ENCODE results near the gene OGFR. TPM values are rescaled to one million over a fixed set of nuclear protein-coding genes. Genes with fewer than 3 reads are reported as not detected.

The OGFR gene
- total RNA-seq, 1 donor from 2014 or later = 52.7 TPM

DNA sequence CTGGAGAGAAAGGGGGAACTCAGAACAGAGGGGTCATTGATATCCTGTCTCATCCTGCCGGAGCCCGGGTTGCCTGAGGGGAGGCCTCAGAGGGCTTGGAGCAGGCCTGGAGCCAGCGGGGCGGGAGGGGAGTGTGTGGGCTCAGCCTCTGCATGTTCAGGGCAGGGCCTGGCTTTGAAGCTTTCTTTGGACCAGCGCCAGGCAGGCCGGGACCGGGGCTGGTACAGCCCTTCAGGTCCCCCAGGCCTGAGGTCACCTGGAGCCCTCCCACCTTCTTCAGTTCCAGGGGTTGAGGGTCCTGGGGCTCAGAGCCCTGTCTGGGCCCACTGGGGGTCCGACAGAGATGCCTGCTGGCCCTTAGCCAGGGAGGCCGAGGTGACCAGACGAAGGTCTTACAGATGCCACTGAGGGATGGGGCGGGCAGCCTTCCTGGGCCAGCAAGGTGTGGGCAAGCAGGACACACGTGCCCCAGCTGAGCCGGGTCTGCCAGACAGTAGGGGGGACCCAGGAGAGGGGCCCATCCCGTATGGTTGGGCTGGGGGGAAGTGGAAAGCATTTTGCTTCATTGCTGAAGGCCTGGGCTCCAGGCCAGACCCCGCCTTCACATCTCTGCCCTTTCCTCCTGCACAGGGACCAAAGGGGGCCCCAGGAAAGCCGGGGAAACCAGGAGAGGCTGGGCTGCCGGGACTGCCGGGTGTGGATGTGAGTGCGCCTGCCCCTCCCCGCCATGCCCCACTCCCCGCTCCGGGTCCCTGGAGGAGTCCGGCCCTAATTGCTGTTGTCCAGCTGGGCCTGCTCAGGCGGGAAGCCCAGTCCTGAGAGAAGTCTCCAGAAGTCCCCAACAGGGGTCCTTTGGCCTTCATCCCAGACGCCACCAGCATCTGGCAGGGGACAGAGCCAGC is 14.2 kb downstream of the OGFR start:
- peak; percentile 90 for DNase-seq (ENCODE audit: low spot score)
- intact Hi-C loops (cut with DNase I) = no loop called here
- ATAC-seq = peak; percentile 82

DNA sequence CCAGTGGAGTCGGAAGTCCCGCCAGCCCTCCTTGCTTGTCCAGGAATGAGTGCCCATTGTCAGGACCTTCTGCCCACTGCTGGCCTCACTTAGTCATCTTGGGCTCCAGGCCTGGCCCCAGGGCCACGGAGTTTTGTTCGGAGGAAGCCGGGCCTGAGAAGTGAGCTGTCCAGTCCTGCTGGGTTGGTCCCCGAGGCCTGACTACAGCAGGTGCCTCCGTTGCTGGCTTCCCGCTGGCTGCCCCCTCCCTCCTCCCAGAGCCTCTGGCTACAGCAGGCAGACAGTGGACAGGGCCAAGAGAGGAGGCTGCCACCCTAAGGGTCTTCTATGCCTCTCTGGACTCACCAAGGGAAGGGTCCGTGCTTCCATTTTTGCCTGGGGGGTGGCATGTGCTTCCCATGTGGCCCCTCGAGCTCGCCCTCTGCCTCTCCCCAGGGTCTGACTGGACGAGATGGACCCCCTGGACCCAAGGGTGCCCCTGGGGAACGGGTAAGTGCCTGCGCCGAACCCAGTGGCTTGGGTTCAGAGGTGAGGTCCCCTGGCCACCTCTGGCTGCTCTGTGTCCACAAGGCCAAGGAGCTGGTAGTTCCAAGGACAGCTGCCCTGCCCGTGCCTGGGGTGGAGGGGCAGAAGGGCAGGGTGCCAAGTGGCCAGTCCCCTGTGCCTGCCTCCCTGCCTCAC is 15.0 kb downstream of the OGFR start:
- DNase-seq (ENCODE audit: low spot score) = no peak
- ATAC-seq = peak; percentile 10
- intact Hi-C loops (cut with DNase I) = no loop called here

- ATAC-seq = no peak
- intact Hi-C loops (cut with DNase I) = no loop called here
Observed at GRCh38 chr20:62820208-62820961, 15.8 kb downstream of the OGFR start.

GRCh38 chr20:62820962-62821725 is 16.5 kb downstream of the OGFR start:
- no peak for ATAC-seq
- DNase-seq (ENCODE audit: low spot score) = no peak

More at GRCh38 chr20:62820208-62820961, 15.8 kb downstream of the OGFR start:
- DNase-seq (ENCODE audit: low spot score) = no peak

GRCh38 chr20:62821726-62822210 is 17.1 kb downstream of the OGFR start:
- ATAC-seq (no peak), DNase-seq (ENCODE audit: low spot score) (no peak)
- intact Hi-C loops (cut with DNase I) = no loop called here

More at GRCh38 chr20:62820962-62821725, 16.5 kb downstream of the OGFR start:
- intact Hi-C loops (cut with DNase I) = no loop called here

- no peak for DNase-seq (ENCODE audit: low spot score)
- intact Hi-C loops (cut with DNase I) = no loop called here
- ATAC-seq = no peak
Observed at GRCh38 chr20:62822239-62822787, 17.7 kb downstream of the OGFR start.

DNA sequence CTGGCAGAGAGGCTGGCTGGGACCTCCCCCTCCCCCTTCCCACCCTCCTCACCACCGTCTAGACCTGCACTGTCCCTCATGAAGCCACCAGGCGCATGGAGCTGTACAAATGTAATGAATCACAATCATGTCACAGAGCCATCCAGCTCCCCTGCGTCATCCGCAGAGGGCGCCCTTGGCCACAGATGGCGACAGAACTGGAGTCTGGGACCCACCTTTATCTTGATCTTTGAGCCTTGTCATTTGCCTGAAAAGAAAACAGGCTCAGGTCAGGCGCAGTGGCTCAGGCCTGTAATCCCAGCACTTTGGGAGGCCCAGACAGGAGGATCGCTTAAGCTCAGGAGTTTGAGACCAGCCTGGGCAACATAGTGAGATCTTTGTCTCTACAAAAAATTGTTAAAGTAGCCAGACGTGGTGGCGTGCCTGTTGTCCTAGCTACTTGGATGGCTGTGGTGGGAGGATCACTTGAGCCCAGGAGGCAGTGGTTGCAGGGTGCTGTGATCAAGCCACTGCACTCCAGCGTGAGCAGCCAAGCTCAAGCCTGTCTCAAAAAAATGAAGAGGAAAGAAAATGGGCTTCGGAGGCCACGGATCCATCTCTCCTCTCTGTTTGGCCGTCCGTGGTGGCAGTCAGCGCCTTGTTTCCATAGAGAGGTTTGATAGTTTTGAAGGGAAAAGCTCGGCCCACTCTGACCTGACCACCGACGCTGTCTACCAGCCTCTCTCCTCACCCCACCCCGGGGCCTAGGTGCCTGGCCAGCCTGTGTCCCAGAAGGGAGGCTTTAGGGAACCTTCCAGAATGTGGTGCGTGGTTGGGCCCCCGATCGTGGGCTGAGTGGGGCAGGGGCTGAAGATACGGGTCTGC is 18.4 kb downstream of the OGFR start:
- no peak for ATAC-seq
- intact Hi-C loops (cut with DNase I) = no loop called here
- DNase-seq (ENCODE audit: low spot score) = no peak

DNA sequence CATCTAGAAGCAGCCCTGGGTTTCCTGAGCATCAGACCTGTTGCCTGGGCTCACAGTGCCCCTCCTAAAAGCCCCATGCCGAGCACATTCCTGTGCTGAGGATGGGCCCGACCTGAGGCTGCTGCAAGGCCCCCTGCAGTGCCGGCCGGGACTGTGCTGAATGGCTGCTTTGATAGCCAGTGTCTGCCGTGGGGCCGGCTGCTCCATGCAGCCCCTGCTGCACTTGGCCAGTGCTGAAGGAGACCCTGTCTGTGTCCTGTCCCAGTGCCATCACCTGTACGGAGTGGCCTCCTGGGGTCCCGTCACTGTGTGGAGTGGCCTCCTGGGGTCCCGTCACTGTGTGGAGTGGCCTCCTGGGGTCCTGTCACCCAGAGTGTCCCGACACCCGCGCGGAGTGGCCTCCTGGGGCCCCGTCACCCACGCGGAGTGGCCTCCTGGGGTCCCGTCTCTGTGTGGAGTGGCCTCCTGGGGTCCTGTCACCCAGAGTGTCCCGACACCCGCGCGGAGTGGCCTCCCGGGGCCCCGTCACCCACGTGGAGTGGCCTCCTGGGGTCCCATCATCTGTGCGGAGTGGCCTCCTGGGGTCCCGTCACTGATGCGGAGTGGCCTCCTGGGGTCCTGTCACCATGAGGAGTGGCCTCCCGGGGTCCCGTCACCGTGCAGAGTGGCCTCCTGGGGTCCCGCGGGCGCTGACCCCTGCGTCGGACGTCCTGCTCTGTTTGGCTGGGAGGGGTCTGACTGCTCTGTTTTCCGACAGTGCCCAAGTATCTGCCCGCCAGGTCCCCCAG is 19.2 kb downstream of the OGFR start:
- intact Hi-C loops (cut with DNase I) = no loop called here
- no peak for DNase-seq (ENCODE audit: low spot score)
- ATAC-seq = no peak

DNA sequence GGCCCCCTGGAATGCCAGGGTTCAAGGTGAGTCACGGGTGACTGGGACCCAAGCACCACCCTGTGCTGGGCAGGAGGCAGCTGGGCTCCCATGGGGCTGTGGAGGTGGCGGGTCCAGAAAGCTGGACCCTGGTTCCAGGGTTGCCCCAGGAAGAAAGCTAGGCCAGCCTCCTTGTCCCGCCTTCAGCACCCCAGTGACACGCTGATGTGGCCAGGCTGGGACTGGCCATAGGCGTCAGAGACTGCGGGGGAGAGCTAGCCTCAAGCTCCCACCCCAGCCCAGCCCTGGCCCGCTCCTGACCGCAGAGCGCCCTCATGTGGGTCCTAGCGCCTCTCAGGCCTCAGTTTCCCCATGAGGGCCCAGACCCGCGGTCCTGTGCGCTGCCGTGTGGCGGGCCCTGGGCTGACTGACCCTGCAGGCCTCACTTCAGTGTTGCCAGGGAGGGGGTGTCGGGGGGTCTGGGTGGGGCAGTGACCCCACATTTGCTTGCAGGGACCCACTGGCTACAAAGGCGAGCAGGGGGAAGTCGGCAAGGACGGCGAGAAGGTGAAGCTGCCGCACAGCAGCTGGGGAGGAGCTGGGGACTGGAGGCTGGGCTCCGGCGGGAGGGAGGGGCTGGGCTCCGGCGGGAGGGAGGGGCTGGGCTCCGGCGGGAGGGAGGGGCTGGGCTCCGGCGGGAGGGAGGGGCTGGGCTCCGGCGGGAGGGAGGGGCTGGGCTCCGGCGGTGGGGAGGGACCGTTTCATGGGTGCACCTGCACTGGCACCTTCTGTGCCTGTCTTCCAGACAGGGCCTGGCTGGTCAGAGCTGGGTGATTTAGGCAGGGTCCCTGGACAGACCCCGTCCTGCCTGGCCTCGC is 20.1 kb downstream of the OGFR start:
- ATAC-seq (peak; percentile 47), DNase-seq (ENCODE audit: low spot score) (no peak)
- intact Hi-C loops (cut with DNase I) = no loop called here

DNA sequence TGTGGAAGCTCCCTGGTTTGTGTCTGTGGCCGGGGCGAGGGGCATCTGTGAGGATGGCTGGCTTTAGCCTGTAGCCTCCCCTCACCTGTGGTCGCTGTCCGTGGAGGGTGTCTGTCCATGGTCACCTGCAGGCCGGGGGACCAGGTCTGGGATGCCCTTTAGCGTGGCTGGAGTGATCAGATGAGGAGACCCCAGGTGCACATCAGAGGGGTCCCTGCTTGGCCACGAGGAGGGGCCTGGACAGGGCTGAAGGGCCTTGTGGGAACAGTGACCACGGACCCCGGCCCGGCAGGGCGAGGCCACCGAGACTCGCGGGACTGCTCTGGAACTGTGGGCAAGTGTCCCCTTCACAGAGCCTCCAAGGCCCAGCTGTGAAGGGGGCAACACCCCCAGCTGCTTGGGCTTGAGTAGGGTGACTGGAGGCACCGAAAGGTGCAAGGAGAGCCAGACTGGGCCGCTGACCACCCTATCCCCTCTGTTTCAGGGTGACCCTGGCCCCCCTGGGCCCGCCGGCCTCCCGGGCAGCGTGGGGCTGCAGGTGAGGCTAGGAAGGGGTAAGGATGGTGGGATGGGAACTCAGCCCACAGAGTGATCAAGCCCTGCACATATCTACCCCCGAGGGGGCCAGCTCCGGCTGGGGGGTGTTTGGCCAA is 20.8 kb downstream of the OGFR start:
- intact Hi-C loops (cut with DNase I) = no loop called here
- no peak for DNase-seq (ENCODE audit: low spot score)
- peak; percentile 1 for ATAC-seq

DNA sequence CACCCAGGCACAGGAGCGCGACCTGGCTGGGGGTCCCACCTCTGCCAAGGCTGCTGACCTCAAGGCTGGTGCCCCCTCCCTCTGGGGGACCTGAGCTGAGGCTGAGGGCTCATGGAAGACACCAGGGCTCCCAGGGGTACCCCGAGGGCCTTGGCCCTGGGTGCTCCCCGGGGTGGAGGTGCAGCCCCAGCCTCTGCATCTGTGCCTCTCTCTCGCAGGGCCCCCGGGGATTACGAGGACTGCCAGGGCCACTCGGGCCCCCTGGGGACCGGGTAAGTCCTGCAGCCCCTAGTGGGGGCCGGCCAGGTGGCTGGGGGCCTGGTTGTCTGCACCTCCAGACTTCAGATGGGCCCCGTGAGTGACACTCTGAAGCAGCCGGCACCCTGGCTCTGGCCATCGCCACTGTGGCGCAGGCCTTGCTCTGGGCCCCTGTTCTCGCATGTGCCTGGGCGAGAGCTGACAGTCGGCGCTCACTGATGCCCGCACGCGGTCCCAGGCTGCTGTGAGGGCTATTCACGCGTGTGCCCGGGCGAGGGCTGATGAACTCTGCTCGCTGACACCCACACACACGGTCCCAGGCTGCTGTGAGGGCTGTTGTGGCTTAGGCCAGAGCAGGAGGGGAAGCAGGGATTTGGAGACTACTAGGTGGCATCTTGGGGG is 21.5 kb downstream of the OGFR start:
- DNase-seq (ENCODE audit: low spot score) (no peak), ATAC-seq (no peak)
- intact Hi-C loops (cut with DNase I) = no loop called here

GRCh38 chr20:62826646-62827310 is 22.1 kb downstream of the OGFR start:
- ATAC-seq (no peak), DNase-seq (ENCODE audit: low spot score) (no peak)
- intact Hi-C loops (cut with DNase I) = no loop called here

DNA sequence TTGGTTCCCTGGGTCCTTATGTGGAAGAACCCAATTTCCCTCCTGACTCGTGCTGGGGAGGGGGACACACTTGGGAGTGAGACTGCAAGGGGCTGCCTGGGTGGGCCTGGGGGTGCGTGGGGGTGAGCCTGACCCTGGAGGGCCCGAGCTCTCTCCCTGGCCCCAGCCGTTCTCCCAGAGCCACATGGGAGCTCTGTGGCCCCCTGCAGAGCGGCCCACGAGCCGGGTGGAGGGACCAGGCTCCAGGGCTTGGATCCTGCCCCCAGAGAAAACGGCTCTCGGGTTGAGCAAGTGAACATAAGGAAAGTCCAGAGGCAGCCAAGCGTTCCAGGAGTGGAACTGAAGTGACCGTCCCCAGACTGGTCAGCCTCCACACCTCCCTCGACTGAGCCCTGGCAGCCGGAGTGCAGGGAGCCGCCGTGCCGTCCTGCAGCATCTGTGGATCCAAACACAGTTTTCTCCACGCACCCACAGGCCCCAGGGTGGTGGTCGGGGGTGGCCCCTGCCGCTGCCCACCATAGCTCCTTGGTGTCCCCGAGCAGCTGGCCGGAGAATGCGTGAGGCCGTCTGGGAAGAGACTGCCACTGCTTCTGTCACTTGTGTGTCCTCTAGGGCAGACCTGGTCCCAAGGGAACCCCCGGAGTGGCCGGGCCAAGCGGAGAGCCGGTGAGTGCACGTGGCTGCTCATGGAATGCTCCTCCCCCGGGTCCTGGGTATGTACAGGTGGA is 22.8 kb downstream of the OGFR start:
- intact Hi-C loops (cut with DNase I) = no loop called here
- no peak for ATAC-seq

DNA sequence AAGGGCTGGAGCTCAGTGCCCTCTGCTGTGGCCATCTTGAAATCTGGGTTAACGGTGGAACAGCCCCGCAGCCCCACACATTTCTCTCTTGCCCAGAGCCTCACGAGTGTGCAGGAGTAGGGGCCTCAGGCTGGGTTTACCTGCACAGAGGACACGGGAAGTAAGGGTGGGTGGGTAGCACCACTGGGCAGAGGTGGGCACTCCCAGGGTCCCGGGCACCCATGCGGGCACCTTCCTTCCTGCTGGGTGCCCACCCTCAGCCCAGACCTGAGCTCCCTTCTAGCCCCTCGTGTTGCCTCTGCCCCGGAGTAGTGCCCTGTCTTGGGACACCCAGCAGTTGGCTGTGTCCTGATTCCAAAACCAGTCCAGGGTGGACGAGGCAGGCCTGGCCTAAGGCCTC is 23.4 kb downstream of the OGFR start:
- intact Hi-C loops (cut with DNase I) = no loop called here
- no peak for ATAC-seq

More for the DNA sequence above, 22.8 kb downstream of the OGFR start:
- DNase-seq (ENCODE audit: low spot score) = no peak

More for the DNA sequence above, 23.4 kb downstream of the OGFR start:
- no peak for DNase-seq (ENCODE audit: low spot score)

Measured in sciatic nerve (tissue), 2 donors.